ENCODE measurements around the gene SOD1. TPM values are rescaled to one million over a fixed set of nuclear protein-coding genes. Genes with fewer than 3 reads are reported as not detected.

The SOD1 gene
- total RNA-seq, 1 donor from 2014 or later: 226 TPM

DNA sequence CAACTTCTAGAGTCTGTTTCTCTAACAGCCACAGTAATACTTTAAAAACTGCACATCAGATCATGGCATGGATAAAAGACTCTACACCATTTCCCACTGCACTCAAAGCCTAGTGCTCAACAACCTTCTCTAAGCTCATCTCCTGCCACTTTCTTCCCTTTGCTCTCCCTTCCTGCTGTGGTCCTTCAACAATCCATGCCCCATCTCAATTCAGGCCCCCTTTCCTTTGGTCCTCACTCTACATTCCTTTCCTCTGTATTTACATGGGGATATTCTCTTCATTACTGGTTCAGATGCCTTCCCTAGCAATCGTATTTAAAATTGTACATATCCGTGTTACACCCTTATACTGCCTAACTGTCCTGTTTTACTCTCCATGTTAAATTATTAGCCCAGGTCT, 19.0 kb downstream of the SOD1 start:
- intact Hi-C loops (cut with micrococcal nuclease): no loop called here

DNA sequence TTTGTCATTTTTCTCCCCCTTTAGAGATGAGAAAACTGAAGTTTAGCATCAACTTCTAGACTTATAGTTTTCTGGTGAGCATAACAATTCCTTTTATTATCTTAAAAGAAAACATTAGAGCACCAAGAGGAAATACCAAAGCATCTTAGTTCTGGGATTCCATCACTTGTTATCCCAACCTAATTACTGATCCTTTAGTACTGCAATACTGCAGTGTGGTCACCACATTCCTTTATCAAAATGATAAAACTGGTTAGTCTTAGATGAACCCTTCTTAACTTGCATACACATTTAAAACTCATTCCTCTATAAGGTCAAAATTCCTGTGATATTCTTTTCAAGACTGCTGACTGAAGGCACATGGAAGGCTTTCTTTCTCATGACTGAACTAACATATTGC, 23.1 kb downstream of the SOD1 start:
- intact Hi-C loops (cut with micrococcal nuclease): no loop called here

DNA sequence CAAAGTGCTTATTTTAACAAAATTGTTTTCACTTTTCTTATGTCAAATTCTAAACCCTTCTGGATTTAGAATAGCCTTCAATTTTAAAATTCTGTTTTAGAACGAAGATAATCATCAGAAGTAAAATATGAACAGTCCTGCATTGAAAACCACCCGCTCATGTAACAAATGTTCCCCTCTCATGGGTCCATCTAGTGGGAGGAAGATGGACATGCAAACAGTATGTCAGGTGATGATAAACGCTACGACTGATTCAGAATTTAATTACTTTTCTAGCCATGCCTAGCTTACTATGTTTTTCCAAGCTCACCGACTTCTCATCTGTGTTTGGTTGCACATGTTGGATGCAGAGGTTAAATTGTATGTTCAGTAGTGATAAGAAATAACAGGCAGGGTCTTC, 23.5 kb downstream of the SOD1 start:
- intact Hi-C loops (cut with micrococcal nuclease): no loop called here

DNA sequence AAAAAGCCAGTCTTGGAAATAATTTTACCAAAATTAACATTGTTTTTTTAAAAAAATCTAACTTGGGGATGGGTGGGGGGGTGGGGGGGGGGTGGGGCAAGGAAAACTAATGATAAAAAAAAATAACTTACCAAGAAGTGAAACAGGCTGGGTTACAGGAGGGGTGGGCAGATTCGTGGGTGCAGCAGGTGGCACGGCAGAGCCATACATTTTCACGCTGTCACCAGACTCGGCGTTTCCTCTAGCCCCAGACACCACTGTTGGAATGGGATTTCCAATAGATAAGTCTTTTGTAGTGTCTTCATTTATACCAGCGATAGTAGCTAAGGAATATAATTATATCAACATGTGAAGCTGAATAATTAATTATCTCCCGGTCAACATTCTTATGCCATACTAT, 25.4 kb downstream of the SOD1 start:
- intact Hi-C loops (cut with micrococcal nuclease): no loop called here

DNA sequence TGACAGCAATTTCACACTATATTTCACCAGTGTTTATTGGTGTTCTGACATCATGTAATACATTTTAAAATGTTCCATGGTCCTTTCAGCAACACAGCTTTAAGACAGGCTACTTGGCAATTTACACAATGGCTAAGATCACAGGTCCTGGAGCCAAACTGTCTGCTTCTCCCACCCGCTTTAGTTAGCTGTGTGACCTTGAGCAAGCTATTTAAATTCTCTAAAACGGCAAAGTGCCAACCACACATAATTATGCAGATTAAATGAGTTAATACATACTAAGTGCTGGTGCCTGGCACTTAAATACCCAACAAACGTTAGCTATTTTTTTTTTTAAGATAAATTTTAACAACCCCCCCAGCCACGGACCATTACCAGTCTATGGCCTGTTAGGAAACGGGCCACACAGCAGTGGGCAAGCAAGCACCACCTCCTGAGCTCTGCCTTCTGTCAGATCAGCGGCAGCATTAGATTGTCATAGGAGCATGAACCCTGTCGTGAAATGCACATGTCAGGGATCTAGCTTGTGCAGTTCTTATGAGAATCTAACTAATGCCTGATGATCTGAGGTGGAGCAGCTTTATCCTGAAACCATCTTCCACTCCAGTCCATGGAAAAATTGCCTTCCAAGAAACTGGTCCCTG, 26.9 kb downstream of the SOD1 start:
- intact Hi-C loops (cut with micrococcal nuclease): no loop called here

DNA sequence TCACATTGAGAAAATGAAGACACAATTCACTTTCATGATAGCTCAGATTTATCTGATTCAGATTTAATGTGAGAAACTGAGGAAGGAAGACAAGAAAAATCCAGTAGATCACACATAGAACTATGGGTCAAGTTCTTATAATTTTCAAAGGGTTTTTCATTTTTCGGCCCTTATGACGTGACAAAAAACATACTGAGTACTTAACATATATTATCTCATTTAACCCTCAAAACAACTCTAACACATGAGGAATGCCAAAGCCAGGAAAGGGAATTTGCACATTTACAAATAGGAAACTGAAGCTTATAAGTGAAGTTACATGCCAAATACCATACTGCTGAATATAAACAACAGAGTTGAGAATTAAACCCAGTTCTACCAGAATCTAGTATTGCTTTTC, 27.6 kb downstream of the SOD1 start:
- intact Hi-C loops (cut with micrococcal nuclease): no loop called here

DNA sequence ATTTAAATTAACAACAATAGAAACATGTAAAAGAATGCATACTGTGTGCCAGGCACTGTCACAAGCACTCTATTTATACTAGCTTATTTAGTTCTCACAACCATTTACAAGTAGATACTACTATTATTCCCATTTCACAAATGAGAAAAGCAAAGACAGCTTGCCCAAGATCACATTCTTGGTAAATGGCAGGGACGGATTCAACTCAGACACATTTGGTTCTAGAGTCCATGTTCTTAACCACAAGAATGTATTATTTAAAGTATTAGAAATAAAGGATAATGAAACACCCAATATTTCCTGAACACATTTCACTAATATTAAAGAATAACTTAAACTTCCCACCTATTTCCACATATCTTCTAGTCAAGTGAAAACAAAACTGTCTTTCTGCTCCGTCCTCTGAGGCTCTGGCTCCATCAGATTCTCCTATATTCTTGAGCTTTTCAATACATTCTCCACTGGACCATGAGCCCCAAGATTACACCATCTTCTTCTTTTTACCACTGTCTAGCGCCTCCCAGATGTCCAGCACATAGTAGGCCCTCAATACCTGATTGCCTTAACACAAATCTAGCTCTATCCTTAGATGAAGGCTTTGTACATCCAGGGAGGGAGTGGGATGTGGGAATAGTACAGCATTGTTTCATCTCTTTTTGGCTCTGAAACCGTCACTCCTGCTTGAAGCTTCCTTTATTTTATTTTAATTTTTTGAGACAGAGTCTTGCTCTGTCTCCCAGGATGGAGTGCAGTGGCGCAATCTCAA, 29.3 kb downstream of the SOD1 start:
- intact Hi-C loops (cut with micrococcal nuclease): no loop called here

DNA sequence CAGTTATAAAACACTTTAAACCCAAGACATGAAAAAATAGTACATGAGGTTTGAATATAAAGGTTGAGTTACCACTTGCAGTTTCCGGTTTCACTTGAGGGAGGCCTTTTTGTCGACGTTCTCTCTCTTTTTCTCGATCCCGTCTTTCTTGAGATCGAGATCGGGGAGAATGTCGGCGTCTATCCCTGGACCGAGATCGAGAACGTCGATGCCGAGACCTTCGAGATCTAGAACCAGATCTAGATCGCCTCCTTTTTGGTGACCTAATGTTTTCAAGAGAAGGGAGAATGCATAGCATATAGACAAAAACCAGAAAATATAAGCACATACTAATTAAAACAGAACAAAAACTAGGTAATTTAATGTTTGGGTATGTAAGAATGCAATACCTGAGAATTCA, 33.7 kb downstream of the SOD1 start:
- intact Hi-C loops (cut with micrococcal nuclease): no loop called here

DNA sequence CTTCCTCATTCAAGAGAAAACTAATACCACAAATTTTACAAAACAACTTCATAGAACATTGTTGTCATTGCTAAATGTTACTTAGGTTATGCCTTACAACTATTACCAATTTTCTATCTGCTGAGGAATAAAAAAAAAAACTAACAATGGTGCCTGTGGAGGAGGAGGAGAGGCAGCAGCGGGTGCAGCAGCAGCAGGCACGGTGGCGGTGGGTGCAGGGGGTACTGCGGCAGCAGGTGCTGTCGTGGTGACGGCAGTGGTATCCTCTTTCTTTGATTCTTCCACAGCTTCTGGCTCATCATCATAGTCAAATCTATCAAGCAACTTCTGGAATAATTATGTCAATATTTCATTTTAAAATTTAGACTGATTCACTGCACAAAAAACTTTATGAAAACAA, 36.9 kb downstream of the SOD1 start:
- intact Hi-C loops (cut with micrococcal nuclease): no loop called here

DNA sequence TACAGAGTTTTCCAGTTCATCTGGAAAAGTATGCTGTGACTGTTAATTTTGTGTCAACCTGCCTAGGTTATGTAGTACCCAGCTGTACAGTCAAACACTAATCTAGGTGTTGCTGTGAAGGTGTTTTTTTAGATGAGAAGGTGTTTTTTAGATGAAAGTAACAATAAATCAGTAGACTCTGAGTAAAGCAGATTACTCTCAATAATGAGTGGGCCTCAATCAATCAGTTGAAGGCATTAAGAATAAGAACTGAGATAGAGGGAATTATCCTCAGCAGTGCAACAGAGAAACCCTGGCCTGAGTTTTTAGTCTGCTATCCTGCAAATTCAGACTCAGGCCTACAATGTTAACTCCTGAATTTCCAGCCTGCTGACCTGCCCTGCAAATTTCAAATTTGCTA, 39.0 kb downstream of the SOD1 start:
- intact Hi-C loops (cut with micrococcal nuclease): no loop called here

DNA sequence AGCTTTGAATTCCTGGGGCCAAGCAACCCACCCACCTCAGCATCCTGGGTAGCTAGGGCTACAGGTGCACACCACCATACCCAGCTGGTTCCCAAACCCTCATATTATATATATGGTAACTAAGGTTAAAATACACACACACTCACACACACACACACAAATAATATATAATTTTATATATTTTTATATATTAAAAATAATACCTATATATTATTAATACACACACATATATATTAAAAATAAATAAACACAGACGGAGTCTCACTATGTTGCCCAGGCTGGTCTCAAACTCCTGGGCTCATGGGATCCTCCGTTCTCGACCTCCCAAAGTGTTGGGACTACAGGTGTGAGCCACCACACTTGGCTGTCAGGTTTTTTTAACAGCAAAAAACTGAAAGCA, 40.5 kb downstream of the SOD1 start:
- intact Hi-C loops (cut with micrococcal nuclease): no loop called here

DNA sequence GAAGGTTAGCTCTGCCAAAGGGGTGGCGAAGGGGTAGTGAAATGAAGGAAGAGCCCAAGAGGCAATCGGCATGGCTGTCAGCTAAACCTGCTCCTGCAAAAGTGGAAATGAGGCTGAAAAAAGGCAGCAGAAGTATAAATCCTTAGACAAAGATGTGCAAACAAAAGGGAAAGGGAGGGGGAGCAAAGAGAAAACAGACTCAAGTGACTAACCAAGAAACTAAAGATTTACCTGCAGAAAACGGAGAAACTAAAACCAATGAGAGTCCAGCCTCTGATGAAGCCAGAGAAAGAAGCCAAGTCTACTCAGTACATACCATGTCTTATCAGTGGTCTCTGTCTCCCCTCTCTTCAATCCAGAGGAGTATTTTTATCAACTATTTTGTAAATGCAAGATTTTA, 47.1 kb downstream of the SOD1 start:
- intact Hi-C loops (cut with micrococcal nuclease): no loop called here

DNA sequence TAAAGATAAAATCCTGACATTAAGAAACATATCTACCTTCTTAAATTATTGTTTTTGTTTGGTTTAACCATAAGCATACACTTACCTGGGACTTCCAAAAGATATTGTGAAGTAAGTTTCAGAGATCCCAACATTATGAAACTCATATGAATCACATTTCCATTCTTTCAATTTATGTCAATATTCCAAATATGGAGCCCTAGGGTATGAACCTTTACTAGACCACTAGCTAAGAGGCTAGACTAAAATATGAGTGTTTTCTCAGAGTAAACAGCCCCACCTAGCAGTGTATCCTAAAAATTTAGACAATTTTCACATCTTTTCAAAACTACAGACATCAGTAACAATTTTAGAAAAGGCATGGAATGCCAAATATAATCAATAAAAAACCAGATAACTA, 48.0 kb downstream of the SOD1 start:
- intact Hi-C loops (cut with micrococcal nuclease): no loop called here

DNA sequence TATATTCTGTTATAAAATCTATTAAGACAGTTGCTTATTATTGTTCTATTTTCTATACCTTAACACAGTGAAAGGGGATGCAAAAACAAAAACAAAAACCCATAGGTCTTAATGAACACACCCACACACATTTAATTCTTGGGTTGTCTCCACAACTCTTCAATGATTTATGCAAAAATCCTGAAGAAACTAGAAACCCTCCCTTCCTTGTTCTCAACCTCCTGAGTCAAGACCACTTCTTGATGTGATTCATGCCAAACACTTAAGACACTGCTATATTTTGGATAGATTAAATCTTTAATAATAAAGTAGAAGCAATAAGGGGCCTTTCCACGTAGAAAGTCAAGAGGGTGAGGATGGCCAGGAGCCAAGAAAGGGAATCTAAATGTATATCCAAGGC, 49.0 kb downstream of the SOD1 start:
- intact Hi-C loops (cut with micrococcal nuclease): no loop called here

DNA sequence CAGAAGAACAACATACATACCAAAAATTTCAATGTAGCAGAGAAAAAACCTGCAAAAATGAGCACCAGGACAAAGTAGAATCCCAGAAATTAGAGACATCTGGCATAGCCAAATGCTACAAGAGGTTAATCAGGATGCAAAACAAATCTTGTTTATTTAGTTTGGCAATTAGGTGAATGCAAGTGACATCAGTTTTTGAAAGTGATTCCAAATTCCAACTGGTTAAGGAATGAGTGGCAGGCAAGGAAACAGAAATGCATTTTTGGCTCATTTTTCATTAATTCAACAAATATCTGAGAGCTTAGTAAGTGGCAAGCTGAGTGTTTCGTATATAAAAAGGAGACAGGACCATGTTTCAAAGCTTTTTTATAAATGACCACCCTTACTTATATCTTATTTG, 51.1 kb downstream of the SOD1 start:
- intact Hi-C loops (cut with micrococcal nuclease): no loop called here

DNA sequence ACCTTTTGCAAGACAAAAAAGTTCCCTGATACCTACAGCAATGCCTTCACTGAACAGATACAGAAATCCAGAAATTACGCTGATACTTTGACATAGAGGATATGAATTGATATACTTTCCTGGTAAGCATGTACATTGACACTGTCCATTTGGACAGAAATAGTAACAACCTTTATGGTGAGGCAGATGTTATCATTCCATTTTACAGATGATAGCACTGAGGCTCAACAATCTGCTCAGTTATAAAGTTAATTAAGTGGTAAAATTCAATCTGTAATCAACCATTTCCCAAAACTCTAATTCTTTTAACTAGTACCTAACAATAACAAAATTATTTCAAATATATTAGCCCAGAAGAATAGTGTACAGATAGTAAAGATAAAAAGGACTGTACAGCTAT, 51.8 kb downstream of the SOD1 start:
- intact Hi-C loops (cut with micrococcal nuclease): no loop called here

DNA sequence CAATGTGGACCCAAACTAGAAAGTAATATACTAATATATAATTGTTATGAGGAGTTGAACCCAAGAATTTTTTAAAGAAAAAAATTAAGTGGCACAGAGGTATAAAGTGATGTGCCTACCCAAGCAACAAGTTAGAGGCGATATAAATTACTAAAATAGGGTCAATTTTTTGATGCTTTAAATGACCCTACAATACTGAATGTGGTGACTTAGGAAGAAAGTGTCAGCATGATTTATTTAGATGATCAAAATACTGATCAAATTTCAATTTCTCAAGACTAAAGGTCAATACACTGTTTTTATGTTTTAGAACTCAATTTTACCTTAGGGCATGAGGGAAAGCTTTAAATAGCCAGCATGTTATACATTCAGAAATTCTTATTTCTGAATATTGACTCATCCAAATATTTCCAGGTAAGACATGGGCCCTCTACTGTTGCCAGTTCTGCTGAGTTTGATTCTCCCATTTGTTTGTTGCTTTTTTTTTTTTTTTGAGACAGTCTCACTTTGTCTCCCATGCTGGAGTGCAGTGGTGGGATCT, 52.3 kb downstream of the SOD1 start:
- intact Hi-C loops (cut with micrococcal nuclease): no loop called here

DNA sequence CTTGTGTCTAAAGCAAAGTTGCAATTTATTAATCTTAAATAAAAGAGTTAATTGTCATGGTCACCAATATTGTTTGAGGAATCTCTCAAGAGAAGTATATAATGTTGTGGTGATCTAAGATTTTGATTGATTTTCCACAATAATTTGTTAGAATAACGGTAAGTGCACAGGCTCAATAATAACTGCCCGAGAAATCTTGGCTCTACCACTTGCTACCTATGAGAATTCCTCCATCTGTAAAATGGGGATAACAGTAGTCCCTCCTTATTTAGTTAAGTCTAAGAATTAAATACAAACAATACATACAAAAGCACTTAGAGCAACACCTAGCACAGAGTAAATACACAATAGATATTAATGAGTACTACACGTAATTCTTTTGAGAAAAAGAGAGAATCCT, 53.6 kb downstream of the SOD1 start:
- intact Hi-C loops (cut with micrococcal nuclease): no loop called here

DNA sequence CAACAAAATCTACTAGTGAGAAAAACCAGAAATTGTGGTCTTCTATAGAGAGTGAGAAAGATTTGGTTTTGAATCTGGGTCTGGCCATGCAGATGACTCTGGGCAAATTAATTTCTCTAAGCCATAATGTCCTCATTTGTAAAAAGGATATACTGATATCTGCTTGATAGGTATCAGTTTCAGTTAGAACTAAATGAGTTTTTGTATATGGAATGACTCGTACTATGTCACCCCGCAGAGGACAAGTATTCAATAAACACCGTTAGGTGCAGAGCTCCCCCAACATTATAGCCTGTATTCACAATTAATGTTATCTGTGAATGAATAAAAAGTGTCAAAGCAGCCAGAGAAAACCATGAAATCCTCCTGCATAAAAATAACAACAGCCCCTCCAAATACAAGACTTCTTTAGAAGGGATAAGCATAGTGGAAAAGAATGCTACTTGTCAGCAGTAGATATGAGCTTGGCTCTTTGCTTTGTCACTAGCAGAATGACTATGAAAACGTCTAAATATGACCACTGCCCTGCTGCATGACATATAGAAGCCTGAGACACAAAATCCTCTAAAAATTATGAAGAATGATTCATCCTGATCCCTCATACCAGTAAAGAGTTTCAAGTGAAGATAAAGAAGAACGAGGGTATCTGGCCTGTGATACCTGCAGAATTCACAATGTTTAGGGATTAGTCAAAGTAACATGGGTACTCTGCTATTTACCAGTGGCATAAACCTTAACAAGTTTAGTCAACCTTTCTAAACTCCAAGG, 54.7 kb downstream of the SOD1 start:
- intact Hi-C loops (cut with micrococcal nuclease): no loop called here

DNA sequence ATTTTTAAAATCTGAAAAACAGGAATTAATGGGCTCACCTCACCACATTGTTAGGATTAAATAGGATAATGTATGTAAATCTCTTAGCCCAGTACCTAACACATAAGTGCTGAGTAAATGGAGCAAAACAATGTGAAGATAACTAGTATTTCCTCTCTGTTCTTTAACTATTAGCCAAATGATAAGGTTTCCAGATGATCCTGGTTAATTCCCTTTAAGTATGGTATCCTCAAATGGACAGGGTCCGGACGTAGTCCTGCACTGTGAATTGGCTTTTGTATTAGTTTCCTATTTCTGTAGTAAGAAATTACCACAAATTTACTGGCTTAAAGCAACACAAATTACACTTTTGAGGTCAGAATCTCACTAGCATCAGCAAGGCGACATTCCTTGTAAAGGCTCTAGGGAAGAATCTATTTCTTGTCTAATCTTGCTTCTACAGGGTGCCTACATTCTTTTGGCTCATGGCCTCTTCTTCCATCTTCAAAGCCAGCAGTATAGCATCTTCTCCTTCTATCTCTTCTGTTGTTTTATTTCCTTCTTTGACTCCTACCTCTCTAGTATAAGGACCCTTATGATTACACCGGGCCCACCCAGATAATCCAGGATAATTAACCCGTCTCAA, 55.4 kb downstream of the SOD1 start:
- intact Hi-C loops (cut with micrococcal nuclease): no loop called here

DNA sequence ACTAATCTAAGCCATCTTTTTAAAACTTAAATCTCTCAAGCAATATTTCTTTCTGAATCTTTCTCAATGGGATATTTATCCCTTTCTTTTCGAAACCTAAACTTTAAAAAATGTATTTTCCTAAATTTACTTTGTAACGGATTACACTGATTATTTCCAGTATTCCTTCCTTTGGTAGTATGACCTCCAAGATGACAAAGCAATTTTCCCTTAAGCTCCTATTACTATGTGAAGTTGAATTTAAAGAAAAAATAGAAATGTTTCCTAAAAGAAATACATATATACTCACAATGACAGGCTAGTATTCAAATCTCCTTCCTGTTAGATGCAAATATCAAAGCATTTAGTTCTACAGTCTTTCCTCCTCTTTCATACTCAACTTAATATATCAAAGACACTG, 56.6 kb downstream of the SOD1 start:
- intact Hi-C loops (cut with micrococcal nuclease): no loop called here

All from T-helper 2 cell treated with Interferon-gamma antibody and Interleukin-4, amounts not matched to agents 100 ng/mL and 5 ng/mL, for 36 hours (primary cell).